ENCODE measurements around the gene LMTK2.
"Not testable (repeated sequence)": the region's sequence is repeated elsewhere in the genome, so short reads cannot be mapped to it uniquely, and the experiment has no call there.

LMTK2 gene

GRCh38 chr7:98105942-98106544, 619 bp upstream of the LMTK2 start:
- no peak for DNase-seq (ENCODE audit: low read depth in 2 of 2, low spot score in 1 of 2)

GRCh38 chr7:98107313-98107721, 655 bp downstream of the LMTK2 start:
- no peak for DNase-seq (ENCODE audit: low read depth in 2 of 2, low spot score in 1 of 2)

- no peak for DNase-seq (ENCODE audit: low read depth in 2 of 2, low spot score in 1 of 2)
Observed at GRCh38 chr7:98110249-98111022, 3.8 kb downstream of the LMTK2 start.

DNA sequence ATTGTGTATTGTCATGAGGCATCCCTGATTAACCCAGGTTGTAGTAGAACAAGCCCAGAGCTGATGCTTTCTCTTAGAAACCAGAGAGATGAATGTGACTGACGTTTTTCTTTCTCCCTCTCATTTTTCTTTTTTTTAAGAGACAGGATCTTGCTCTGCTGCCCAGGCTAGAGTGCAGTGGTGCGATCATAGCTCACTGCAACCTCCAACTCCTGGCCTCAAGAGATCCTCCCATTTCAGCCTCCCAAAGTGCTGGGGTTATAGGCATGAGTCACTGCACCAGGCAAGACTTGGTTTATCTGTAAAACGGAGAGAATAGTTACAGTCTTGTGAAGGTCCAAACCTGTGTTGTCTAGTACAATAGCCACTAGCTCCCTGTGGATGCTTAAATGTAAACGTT, 5.4 kb downstream of the LMTK2 start:
- no peak for DNase-seq (ENCODE audit: low read depth in 2 of 2, low spot score in 1 of 2)

GRCh38 chr7:98115746-98116525, 9.3 kb downstream of the LMTK2 start:
- no peak for DNase-seq (ENCODE audit: low read depth in 2 of 2, low spot score in 1 of 2)

DNA sequence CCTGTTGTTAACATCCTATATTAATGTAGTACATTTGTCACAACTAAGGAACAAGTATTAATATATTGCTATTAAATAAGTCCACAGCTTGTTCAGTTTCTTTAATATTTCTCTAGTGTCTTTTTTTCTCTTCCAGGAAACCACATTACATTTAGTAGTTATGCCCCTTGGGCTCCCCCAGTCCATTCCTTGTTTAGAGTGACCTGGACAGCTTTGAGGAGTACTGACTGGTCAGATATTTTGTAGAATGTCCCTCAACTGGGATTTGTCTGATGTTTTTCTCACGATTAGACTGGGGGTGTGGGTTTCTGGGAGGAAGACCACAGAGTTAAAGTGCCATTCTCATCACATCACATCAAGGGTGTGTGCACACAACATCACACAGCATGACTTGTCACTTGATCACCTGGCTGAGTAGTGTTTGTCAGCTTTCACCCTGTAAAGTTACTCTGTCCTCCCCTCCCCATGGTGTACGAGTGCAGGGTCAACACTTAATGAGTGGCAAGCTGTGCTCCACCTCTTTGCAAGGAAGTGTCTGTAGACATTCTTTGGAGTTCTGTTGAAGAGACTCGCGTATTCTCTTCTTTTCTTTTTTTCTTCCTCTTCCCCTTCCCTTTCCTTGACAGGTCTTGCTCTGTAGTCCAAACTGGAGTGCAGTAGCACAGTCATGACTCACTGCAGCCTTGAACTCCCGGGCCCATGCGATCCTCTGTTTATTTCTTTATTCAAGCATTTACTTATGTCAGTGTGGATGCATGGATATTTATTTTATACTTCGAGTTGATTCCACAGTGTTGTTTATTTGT, 10.2 kb downstream of the LMTK2 start:
- DNase-seq (ENCODE audit: low read depth in 2 of 2, low spot score in 1 of 2) = no peak

GRCh38 chr7:98119256-98119918, 12.7 kb downstream of the LMTK2 start:
- no peak for DNase-seq (ENCODE audit: low read depth in 2 of 2, low spot score in 1 of 2)

DNA sequence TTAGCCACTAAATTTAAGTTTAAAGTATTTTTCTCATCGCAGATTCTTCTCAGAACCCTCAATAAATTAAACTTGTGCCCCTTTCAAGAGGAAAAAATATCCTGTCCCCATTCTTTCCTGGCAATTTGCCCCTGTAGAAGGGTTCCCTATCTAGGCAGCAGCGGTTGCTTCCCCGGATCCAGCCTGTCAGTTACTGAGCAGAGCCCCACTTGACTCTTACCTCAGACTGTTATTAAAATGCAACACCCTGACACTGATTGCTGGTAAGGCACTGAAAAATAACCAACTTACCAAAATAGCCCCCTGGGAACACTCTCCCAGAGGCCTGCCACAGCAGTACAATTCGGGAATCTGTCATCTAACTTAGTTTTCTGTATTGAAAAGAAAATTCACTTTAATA, 13.9 kb downstream of the LMTK2 start:
- no peak for DNase-seq (ENCODE audit: low read depth in 2 of 2, low spot score in 1 of 2)

DNA sequence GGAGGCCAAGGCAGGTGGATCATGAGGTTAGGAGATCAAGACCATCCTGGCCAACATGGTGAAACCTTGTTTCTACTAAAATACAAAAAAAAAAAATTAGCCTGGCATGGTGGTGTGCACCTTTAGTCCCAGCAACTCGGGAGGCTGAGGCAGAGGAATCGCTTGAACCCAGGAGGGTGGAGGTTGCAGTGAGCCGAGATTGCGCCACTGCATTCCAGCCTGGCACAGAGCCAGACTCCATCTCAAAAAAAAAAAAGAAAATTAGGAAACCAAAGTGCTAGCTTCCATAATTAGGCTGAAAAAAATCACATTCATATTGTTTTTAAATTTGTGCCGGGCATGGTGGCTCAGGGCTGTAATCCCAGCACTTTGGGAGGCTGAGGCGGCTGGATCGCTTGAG, 14.7 kb downstream of the LMTK2 start:
- DNase-seq (ENCODE audit: low read depth in 2 of 2, low spot score in 1 of 2) = not testable (repeated sequence)

- DNase-seq (ENCODE audit: low read depth in 2 of 2, low spot score in 1 of 2) = no peak
Observed at GRCh38 chr7:98123365-98123696, 16.7 kb downstream of the LMTK2 start.

DNA sequence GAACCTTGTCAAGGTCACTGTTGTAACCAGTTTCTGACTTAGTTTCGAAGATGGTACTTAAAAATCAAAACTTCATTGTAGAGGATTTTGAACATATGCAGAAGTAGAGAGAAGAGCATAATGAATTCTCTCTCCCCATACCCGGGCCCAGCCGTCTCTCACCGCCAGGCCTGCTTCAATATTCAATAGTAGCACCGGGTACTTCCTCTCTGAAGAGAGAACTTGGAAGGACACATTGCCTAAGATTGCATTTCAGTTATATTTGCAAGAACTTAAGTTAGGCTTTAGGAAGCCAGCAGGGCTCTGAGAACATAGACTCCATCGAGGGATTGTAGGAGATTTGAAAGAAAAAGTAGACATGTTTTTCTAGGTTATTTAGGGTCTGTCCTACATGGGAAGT, 19.1 kb downstream of the LMTK2 start:
- no peak for DNase-seq (ENCODE audit: low read depth in 2 of 2, low spot score in 1 of 2)

DNA sequence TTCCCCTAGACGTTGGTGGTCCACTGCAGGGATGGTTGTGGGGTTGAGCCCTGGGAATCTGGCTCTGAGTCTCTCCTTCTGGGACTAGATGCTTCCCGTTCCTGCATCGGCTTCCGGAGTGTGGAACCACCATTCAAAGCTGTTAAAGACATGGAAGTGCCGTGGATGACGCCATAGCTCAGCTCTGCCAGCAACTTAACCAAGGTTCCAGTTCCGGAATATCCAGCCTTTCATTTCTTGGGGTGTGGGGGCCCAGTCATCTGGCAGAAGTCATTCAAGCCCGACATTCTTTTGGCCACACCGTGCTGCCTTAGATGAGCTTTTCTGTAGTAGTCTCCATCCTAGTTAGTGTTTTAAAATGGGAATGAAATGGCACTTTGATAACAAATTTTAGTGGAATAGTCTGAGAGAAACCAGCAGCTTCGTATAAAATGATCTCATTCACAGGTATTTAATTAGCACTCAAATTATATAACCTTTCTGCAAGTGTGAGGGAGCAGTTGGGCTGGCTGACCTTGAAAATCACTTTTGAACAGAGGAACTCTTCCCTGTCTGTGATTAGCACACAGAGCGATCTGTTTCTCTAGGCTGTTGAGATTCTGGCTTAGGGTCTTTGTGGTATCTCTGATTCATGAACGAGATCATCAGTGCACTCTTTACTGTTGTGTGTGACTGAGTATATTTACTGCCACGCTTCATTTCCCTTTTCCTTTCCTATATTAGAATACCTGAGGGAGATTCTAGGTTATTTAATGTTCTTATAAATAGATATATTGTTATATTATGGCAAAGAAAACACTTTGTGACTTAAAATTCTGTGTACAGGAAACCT, 19.9 kb downstream of the LMTK2 start:
- DNase-seq (ENCODE audit: low read depth in 2 of 2, low spot score in 1 of 2) = no peak

GRCh38 chr7:98128346-98128745, 21.7 kb downstream of the LMTK2 start:
- DNase-seq (ENCODE audit: low read depth in 2 of 2, low spot score in 1 of 2) = no peak

DNA sequence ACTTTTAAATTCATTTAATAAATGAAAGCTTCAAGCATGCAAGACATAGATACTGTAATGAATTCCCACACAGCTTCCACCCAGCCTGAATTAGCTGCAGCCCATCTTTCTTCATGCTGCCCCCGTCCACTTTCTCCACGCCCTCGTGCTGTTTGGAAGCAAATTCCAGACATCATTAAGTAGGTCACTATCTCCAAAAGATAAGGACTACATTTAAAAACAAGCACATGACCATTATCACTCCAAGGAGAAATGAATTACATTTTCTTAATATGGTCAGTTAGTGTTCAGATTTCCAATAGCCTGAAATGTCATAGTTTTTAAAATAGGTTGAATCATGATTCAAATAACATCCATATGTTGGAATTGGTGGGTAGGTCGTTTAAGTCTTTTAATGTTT, 24.3 kb downstream of the LMTK2 start:
- no peak for DNase-seq (ENCODE audit: low read depth in 2 of 2, low spot score in 1 of 2)

DNA sequence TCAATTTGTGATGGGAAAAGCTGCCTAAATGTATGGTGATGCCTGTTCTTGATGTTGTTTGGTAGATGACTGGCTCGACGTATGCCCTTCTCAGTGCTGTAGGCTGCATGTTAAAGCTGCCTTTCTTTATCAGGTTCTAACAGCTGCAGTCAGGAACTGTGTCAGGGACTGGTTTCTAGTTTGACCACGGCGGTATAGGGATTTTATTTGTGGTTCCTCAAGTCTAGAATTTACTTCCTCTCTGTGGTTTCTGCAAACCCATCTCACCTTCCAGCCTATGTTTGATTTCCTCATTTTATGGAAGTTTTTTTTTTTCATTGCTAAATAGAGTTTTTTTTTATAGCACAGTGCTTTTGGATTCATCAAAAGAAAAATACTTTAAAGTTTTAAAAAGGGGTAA, 26.5 kb downstream of the LMTK2 start:
- no peak for DNase-seq (ENCODE audit: low read depth in 2 of 2, low spot score in 1 of 2)

- no peak for DNase-seq (ENCODE audit: low read depth in 2 of 2, low spot score in 1 of 2)
Observed at GRCh38 chr7:98133621-98134303, 27.1 kb downstream of the LMTK2 start.

GRCh38 chr7:98134420-98135228, 28.0 kb downstream of the LMTK2 start:
- no peak for DNase-seq (ENCODE audit: low read depth in 2 of 2, low spot score in 1 of 2)

- no peak for DNase-seq (ENCODE audit: low read depth in 2 of 2, low spot score in 1 of 2)
Observed at GRCh38 chr7:98135984-98136383, 29.3 kb downstream of the LMTK2 start.

GRCh38 chr7:98136423-98136822, 29.8 kb downstream of the LMTK2 start:
- DNase-seq (ENCODE audit: low read depth in 2 of 2, low spot score in 1 of 2) = no peak

All from stimulated activated CD8-positive, alpha-beta memory T cell treated with anti-CD3 and anti-CD28 coated beads, Interleukin-4, amount 100 ng/mL, for 1 hour (primary cell).